Cerebellar cortex (tissue), 1 donor: ENCODE measurements around the gene DISP3.

ENCODE experiments used
- DNase-seq: peaks from one replicate; pipeline ENCODE4 v3.0.0-alpha.2; 2015; ENCODE audit warnings: low spot score

The DISP3 gene

DNA sequence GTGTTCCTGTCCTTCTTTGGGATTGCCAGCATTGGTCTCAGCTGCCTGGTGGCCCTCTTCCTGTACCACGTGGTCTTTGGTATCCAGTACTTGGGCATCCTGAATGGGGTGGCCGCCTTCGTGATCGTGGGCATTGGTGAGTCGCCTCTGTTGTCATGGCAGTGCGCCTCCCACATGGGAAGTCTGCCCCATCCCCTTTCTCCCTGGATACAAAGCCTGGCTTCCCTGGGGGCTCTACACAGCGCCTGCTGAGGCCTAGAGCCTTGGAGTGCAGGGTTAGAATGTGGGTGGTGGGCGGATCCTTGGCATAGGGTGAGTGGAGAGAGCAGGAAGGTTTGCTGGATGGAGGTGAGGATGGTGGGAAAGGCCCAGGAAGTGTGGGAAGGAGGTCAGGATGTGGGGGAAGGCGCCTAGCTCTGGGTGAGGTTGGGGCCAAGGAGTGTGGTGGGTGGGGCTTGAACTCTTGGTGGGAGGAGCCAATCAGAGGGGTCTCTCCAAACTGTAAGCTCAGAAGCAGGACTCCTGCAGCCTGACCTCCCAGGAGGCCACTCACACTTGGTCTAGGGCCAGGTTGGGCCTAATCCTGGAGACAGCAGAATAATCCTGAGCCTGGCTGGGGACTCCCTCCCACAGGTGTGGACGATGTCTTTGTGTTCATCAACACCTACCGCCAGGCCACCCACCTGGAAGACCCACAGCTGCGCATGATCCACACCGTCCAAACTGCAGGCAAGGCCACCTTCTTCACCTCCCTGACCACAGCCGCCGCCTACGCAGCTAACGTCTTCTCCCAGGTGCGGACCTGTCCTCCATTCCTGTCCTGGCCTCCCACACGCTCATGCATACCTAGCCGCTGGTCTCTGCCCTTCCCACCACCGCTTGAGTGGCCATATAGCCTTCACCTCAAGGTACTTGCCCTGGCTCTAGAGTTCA is 36.7 kb downstream of the DISP3 start:
- DNase-seq, result no peak

DNA sequence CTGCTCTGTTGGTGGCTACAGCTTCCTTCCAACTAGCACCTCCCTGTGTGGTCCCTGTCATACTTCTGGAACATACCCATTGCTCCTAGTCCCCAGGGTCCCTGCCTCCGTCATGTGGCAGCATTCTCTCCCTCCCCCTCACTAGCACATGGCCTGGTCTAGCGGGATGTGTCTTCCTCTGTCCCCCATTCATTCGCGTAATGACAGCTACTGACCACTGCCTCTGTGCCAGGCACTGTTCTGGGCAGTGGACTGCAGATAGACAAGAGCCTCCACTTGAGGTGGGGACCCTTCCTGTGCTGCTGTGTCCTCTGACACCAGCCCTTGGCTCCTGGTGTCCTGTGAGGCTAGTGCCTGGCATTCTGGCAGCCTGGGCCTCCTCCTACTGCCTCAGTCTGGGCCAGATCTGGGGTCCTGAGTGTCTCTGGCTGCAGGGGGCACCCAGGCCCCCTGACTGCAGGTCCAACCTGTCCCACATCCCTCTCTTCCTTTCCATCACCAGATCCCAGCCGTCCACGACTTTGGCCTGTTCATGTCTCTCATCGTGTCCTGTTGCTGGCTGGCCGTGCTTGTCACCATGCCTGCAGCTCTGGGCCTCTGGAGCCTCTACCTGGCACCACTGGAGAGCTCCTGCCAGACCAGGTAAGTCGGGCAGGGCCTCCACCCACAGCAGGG is 38.1 kb downstream of the DISP3 start:
- no peak for DNase-seq

DNA sequence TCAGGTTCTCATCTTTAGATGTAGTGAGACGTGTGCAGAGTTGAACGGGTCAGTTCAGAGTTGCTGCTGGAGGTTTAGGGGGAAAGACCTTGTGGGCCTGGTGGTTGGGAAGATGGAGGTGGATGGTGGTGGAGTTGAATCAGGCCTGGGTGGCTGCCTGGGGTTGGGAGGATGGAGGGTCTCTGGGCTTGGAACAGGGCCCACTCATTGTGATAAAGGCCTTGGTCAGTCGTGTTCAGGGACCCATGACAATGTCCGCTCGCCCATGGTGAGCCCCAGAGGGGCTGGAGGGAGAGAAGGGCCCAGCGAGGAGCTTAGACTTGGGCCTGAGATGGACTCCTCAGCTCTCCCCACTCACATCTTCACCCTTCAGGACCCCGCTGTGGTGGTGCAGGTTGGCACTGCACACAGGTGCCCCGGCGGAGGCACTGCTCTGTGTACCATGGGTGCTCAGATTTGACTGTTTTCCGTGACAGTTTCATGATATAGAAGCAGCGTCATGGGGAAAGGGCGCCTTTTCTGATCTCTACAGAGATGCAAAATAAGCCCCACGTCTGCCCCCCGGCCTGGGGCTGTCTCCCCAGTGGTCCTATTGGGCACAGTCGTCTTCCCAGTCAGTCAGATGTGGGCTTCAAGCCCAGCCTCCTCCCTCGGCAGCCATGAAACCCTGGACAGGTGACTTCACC is 39.2 kb downstream of the DISP3 start:
- DNase-seq, result no peak

DNA sequence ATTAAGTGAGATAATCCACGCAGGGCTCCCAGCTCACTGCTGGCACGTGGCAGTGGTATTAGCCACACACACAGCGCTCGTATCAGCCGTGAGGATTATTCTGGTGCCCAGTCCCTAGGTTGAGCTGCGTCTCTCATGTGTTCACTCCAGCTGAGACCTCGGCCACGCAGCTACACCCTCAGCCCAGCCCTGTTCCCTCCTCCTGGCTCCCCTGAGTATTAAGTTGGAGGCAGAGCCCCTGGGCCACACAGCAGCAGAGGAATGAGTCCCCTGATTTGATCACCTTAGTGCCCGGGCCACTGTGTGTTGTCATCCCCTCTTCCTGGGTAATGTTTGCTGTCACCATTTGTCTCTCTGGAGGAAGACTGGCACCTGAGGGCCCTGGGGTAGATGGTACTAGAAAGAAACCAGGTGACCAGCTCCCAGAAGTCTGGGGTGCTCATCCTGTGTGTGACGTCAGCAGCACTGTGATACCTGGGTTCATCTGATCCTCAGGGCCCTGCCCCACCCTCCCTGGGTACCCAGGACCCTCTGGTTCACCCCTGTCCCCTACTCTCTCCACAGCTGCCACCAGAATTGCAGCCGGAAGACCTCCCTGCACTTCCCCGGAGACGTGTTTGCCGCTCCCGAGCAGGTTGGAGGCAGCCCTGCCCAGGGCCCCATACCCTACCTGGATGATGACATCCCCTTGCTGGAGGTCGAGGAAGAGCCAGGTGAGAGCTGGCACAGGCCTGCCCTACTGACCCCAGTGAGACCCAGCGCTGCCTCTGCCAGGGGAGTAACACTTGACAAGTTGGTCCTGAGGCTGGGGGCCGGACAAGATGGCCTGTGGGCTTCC is 40.1 kb downstream of the DISP3 start:
- DNase-seq, result no peak

DNA sequence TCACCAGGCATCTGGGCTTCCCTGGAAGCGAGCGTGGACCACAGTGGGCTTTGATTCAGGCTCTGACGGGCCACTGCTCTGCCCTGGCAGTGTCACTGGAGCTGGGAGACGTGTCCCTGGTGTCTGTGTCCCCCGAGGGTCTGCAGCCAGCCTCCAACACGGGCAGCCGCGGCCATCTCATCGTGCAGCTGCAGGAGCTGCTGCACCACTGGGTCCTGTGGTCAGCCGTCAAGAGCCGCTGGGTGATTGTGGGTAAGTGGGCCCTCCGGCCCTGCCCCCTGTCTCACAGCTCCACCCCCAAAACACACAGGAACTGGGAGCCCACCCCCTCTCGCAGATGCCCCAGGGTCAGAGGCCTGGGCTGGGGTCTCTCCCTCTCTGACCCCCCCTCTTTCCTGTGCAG is 40.7 kb downstream of the DISP3 start:
- DNase-seq, result no peak

DNA sequence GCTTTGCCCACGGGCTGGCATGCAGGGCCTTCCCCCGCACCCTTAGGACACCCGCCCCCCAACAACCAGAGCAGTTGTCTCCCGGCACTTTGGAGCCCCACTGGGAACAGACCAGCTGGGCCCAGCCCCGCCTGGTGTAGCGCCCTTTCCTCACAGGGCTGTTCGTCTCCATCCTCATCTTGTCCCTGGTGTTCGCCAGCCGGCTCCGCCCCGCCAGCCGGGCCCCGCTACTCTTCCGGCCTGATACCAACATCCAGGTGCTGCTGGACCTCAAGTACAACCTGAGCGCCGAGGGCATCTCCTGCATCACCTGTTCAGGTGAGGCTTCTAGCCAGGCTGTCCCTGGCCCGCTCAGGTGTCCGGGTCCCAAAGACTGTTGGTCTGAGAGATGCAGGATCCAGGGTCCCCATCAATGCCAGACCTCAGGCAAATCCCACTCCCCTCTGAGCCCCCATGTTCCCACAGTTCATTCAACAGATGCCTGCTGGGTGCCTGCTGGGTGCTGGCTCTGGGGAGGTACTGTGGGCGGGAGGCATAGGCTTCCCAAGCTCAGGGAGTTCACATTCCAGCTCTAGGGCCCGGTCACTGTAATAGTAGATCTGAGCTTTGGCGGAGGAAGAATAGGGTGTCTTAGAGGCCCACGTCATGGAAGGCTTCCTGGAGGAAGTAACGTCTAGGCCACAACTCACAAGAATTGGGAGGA is 41.7 kb downstream of the DISP3 start:
- DNase-seq, result no peak

DNA sequence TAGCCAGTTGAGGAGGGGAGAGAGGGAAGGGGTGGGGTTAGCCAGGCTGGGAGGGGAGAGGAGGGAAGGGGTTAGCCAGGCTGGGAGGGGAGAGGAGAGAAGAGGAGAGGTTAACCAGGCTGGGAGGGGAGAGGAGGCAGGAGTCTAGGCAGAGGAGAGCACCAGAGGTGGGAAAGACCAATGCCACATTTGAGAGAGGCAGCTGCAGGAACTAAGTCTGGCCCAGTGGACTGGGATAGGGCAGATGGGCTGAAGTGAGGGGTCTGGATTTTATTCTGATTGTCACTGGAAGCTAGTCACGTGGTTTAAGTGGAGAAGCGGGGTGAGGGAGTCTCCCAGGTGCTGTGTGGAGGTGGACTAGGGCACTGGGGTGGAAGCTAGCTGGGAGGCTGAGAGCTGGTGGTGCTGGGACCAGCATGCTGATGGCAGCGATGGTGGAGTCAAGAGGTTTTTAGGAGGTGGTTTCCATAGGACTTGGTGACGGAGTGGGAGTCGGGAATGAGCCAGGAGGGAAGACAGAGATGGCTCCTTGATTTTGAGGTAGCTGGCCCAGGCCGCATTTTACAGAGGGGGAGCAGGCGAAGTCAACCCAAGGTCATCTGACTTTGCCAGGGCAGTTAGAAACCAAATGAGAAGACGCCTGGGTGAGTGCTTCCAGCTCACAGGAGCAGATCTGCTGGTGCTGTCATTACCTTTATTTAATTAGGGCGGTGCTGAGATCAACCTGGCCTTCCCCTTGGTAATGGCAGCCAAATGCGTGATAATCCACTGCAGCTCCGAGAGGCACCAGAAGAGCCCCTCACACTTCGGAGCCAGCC is 42.8 kb downstream of the DISP3 start:
- DNase-seq, result no peak

DNA sequence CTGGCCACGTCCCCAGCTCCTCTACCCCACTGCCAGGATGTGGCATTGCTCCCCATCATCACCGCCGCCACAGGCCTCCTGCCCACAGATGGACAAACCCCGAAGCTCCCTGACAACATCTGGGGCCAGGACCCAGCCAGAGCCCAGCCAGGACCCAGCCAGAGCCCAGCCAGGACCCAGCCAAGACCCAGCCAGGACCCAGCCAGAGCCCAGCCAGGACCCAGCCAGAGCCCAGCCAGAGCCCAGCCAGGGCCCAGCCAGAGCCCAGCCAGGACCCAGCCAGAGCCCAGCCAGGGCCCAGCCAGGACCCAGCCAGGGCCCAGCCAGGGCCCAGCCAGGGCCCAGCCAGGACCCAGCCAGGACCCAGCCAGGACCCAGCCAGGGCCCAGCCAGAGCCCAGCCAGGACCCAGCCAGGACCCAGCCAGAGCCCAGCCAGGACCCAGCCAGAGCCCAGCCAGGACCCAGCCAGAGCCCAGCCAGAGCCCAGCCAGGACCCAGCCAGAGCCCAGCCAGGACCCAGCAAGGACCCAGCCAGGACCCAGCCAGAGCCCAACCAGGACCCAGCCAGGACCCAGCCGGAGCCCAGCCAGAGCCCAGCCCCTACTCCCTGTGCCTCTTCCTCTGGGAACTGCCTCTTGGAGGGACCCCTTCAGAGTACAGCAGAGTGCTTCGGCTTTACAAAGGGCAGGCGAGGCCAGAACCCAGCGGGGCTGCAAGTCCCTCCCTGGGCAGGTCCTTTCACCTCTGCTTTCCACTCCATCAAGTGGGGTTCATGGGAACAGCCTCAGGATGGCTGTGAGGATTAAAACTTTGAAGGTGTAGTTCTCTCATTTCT is 43.7 kb downstream of the DISP3 start:
- DNase-seq, result no peak

DNA sequence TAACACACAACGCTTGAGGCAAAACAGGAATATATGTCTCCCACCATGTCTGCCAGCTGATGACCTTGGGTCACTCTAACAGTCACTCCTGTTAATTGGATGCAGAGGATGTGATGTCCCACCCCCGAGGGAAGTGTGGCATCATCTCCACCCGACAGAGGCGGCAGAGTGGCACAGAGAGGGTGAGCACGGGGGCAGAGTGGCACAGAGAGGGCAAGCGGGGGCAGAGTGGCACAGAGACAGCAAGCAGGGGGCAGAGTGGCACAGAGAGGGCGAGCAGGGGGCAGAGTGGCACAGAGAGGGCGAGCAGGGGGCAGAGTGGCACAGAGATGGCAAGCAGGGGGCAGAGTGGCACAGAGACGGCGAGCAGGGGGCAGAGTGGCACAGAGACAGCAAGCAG is 44.3 kb downstream of the DISP3 start:
- no peak for DNase-seq

DNA sequence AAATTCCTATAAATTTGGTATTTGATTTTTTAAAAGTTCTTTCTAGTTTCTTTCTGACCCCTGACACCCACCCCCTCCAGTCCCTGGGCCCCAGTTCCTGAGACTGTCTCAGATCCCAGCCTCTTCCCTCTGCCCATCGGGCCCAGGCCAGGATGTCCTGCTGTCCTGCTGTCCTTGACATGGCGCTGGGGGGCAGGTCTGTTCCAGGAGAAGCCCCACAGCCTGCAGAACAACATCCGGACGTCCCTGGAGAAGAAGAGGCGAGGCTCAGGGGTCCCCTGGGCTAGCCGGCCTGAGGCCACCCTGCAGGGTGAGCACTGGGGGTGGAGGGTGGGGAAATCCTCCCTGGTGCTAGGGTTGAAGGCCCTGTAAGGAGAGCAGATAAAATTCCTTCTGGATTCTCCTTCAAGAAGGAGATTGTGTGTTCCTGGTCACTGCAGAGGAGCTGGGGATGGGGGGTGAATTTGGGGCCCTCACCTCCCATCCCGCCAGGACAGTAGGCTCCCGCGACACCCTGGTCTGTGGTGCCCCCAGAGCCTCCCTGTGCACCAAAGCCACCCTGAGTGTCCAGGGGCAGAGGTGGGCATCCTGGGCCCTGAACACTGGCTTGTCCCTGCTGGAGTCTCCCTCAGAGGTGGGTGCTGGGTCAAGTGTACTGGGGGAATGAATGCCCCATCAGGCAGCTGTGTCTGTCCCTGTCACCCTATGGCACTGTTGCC is 45.0 kb downstream of the DISP3 start:
- DNase-seq, result no peak

DNA sequence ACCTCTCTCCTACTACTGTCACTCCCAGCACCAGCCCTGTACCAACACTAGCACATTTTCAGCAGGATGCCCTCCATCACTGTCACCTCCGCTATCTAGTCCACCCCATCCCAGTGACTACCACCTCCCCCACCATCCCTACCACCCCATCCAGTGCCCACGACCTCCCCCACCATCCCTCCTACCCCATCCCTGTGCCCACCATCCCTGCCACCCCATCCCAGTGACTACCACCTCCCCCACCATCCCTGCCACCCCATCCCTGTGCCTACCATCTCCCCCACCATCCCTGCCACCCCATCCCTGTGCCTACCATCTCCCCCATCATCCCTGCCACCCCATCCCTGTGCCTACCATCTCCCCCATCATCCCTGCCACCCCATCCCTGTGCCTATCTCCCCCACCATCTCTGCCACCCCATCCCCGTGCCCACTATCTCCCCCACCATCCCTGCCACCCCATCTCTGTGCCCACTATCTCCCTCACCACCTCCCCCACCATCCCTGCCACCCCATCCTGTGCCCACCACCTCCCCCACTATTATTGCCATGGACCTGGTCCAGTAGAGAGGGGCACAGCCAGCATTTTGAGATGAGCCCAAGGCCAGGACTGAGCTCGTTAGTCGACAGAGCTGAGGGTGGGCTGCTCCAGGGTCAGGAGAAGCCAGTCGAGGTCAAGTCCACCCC is 45.7 kb downstream of the DISP3 start:
- no peak for DNase-seq

DNA sequence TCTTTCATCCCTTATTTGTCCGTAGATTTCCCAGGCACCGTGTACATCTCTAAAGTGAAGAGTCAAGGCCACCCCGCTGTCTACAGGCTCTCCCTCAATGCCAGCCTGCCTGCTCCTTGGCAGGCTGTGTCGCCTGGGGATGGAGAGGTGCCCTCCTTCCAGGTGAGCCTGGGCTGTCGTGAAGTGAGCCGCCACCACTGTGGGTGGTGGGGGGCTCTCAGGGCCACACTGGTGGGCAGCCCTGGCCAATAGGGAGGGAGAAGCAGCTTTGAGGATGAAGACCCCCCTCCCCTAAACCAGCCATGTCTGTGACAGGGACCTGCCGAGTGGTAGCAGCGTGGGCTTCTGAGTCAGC is 46.2 kb downstream of the DISP3 start:
- DNase-seq, result no peak

DNA sequence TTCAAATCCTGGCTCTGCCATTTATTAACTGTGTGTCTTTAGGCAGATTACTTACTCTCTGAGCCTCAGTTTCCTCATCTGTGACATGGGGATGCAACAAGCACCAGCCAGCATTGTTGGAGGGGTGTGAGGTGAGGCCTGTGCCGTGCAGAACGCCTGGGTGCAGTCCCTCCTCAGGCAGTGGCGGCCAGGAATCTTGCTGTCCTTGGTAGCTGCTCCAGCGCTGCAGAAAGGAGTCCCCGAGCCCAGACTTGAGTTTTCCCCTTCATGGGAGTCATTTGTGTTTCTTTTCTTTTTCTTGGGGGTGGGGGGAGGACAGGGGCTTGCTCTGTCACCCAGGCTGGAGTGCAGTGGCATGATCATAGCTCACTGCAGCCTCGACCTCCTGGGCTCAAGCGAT is 46.6 kb downstream of the DISP3 start:
- no peak for DNase-seq

DNA sequence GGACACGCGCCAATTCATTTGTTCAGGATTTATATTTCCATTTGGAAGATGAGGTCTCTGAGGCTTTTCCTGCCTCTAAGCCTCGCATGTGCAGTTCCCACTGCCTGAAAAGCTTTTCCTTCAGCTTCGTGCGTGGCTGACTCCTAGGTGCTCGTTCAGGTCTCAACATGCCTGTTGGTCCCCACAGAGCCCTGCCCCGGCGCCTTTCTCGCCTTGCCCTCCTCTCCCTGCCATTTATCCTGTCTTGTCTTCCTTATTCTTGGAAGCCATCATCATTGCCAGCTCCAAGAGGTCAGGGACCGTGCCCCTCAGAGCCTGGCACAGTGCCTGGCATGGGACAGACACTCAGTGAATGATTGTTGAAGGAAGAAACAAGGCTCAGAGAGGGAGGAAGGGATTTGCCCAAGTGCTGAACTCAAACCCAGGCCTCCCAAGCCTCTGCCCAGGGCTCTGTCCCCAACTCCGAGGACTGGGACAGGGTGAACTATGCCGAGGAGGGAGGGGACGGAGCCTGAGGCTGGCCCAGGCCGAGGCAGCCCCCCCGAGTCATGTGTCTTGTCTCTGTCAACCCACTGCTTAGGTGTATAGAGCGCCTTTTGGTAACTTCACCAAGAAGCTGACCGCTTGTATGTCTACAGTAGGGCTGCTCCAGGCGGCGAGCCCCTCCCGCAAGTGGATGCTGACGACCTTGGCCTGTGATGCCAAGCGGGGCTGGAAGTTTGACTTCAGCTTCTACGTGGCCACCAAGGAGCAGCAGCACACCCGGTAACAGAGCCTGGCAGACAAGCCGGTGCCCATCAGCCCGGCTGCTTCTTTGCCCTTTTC is 47.3 kb downstream of the DISP3 start:
- DNase-seq, result no peak

DNA sequence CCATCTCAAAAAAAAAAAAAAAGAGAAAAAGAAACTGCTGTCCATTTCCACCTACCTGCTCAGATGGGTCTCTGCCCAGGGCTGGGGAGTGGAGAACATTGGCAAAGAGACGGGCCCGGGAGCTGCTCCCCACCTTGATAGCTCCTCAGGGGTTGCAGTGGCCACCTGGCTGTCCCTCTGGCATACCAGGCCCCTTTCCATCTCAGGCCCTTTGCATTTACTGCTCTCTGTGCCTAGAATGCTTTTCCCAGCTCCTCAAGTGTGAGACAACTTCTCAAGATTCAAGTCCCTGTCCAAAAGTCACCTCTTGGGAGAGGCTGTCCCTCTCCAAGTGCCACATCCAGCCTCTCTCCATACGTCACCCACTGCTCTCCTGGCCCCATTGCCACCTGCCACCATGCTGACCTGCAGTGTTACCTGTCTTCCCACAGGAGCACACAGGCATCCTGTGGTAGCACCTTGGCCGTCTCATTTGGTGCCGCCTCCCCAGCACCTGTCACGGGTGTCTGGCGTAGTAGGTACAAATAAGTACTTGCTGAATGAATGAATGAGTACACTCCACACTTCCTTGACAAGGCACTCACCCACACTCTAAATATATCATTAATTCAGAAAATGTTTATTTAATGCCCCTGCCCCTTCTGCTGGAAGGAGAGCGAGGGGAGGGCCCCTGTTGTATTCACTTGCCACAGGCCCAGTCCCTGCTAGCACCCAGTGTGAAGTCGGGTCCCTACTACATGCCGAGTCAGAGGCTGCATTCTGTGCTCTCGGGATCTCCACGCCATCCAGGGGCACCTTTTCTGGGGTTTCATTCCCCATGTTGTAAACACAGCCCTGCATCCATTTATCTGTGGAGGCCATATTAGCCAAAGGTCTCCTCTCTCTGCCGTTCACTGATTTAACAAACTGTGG is 48.8 kb downstream of the DISP3 start:
- no peak for DNase-seq

DNA sequence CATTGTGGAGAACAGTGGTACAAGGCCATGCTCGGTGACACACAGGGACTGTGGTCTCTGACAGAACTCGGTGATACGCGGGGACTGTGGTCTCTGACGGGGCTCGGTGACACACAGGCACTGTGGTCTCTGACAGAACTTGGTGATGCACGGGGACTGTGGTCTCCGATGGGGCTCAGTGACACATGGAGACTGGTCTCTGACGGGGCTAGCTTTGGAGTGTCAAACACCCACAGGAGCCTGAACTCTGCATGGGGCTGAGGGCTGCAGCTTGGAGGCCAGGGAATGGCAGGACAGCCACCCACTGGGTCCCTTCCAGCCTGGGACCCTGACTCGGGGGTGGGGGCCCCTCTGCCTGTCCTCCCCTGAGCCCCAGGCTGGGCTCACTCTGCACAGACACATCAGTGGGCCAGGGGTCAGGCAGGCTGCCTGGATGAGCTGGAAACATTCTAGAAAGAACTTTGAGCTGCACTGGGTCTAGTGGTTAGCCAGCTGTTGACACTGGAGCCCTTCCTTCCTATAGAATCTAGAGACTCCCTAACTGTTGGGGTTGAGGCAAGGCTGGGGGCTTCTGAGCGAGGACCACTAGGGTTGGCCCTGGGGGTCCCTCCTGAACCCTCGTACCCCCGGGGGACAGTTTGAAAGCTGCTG is 49.8 kb downstream of the DISP3 start:
- DNase-seq, result no peak
